ENCODE data around the gene LRRC27. TPM values are rescaled to one million over a fixed set of nuclear protein-coding genes. Genes with fewer than 3 reads are reported as not detected.

Gene LRRC27
- total and polyA plus RNA-seq, 2 of the 4 experiments (the other 2 are of a cell fraction), result 3.8 to 5.3 TPM

DNA sequence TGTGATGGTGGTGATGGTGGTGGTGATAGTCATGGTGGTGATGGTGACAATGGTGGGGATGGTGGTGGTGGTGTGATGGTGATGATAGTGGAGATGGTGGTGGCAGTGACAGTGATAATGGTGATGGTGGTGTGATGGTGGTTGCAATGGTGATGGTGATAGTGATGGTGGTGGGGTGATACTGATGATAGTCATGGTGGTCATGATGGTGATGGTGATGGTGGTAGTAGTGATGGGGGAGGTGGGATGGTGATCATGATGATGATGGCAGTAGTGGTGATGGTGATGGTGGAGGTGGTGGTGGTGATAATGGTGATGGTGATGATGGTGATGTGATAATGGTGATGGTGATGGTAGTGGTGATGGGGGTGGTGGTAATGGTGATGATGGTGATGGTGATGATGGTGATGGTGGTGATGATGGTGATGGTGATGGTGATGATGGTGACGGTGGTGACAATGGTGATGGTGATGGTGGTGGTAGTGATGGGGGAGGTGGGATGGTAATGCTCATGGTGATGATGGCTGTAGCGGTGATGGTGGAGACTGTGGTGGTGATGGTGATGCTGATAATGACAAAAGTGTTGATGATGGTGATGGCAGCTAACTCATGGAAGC lies 60.3 kb downstream of the LRRC27 start:
- Histone ChIP-seq H3K4me3 (ENCODE audit: insufficient read depth, low read depth, low read length) (no peak overlapping the region), H3K4me2 (ENCODE audit: low read depth, low read length) (no peak overlapping the region), H3K9ac (ENCODE audit: low read depth, low read length) (no peak overlapping the region), H3K14ac (replicated peaks; ENCODE audit: low read depth, low read length) (no peak overlapping the region), H2BK20ac (ENCODE audit: low read depth, low read length) (no peak overlapping the region), H3K18ac (ENCODE audit: low read depth, low read length) (no peak overlapping the region), H3K9me3 (ENCODE audit: control insufficient read depth, insufficient read depth, low read length) (no peaks in the 10 kb centered on the region), H3K27ac (ENCODE audit: insufficient read depth, low read length) (no peak overlapping the region), H3K27me3 (ENCODE audit: control insufficient read depth, insufficient read depth, low read length) (peaks cover 3% of the 10 kb centered on the region; the same call in 1 of the 2 replicates), H4K8ac (ENCODE audit: low read depth in 2 of 2, low read length in 2 of 2) (no peak overlapping the region), H3K4ac (ENCODE audit: low read depth, low read length) (no peak overlapping the region), H2AK5ac (ENCODE audit: low read depth, low read length) (peak overlapping the region; percentile 39; the same call in 1 of the 2 replicates), H2BK15ac (ENCODE audit: low read depth, low read length) (no peak overlapping the region), H3K9me1 (ENCODE audit: insufficient read depth, low read length) (peaks cover 11% of the 10 kb centered on the region; the same call in 1 of the 2 replicates), H3K36me3 (ENCODE audit: control insufficient read depth, insufficient read depth, low read length) (no peaks in the 10 kb centered on the region), H2AFZ (replicated peaks; ENCODE audit: low read length, poor library complexity) (no peak overlapping the region), H4K5ac (ENCODE audit: low read depth, low read length) (no peak overlapping the region), H3K79me1 (ENCODE audit: low read depth in 1 of 2, low read length in 2 of 2) (no peaks in the 10 kb centered on the region), H2BK120ac (ENCODE audit: low read depth, low read length) (no peak overlapping the region), H2AK9ac (replicated peaks; ENCODE audit: low read depth, low read length, poor library complexity) (no peak overlapping the region), H3K56ac (ENCODE audit: extremely low read depth, insufficient read depth, low read length) (no peak overlapping the region), H3K23ac (ENCODE audit: low read depth, low read length) (no peak overlapping the region), H4K91ac (ENCODE audit: insufficient read depth, low read depth, low read length) (no peak overlapping the region), H4K20me1 (ENCODE audit: insufficient read depth, low read length) (no peaks in the 10 kb centered on the region), H3K4me1 (ENCODE audit: control insufficient read depth, insufficient read depth, low read length) (peaks cover 14% of the 10 kb centered on the region), H2BK5ac (ENCODE audit: low read depth, low read length, poor library complexity, severe bottlenecking) (peak overlapping the region; percentile 69)
- in situ Hi-C loops (cut with MboI; ENCODE audit: low sequenced_read_pairs), result loop anchor here (5.0 to 10.0 kb wide), 2 partner anchors 60 to 243 kb away; no protein-coding TSS in a partner anchor
- CTCF ChIA-PET, result interaction anchor here (1.0 kb wide), 1 partner anchor 11 kb away, joined by 4 read pairs; no protein-coding TSS in a partner anchor
- POLR2A ChIA-PET (ENCODE audit: unreplicated experiment), result no interaction called here
- intact Hi-C loops (cut with micrococcal nuclease), result loop anchor here (5.0 kb wide), 1 partner anchor 245 kb away; no protein-coding TSS in a partner anchor
- TF ChIP-seq FOS (IDR thresholded peaks at IDR 0.05; ENCODE audit: low read depth, low read length), result no peak
- no peak for TF ChIP-seq SMC3 (IDR thresholded peaks at IDR 0.05; ENCODE audit: low read depth, low read length)
- no peak for TF ChIP-seq MAZ (IDR thresholded peaks at IDR 0.05; ENCODE audit: borderline replicate concordance, low read depth, low read length)
- TF ChIP-seq RAD21 (IDR thresholded peaks at IDR 0.05; ENCODE audit: low read length), result no peak
- no peak for TF ChIP-seq CHD1 (IDR thresholded peaks at IDR 0.05; ENCODE audit: low read depth, low read length)
- no peak for TF ChIP-seq POLR2A (IDR thresholded peaks at IDR 0.05; ENCODE audit: low read depth, low read length)
- TF ChIP-seq CEBPB (IDR thresholded peaks at IDR 0.05; ENCODE audit: low read depth, low read length), result no peak
- no peak for TF ChIP-seq USF2 (IDR thresholded peaks at IDR 0.05; ENCODE audit: low read depth, low read length)
- TF ChIP-seq, protein P1, sequence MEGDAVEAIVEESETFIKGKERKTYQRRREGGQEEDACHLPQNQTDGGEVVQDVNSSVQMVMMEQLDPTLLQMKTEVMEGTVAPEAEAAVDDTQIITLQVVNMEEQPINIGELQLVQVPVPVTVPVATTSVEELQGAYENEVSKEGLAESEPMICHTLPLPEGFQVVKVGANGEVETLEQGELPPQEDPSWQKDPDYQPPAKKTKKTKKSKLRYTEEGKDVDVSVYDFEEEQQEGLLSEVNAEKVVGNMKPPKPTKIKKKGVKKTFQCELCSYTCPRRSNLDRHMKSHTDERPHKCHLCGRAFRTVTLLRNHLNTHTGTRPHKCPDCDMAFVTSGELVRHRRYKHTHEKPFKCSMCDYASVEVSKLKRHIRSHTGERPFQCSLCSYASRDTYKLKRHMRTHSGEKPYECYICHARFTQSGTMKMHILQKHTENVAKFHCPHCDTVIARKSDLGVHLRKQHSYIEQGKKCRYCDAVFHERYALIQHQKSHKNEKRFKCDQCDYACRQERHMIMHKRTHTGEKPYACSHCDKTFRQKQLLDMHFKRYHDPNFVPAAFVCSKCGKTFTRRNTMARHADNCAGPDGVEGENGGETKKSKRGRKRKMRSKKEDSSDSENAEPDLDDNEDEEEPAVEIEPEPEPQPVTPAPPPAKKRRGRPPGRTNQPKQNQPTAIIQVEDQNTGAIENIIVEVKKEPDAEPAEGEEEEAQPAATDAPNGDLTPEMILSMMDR (conservative IDR thresholded peaks at IDR 0.05; ENCODE audit: low read depth, low read length), result no peak
- no peak for TF ChIP-seq MAFK (IDR thresholded peaks at IDR 0.05; ENCODE audit: low read depth, low read length)
- no peak for TF ChIP-seq ELK1 (IDR thresholded peaks at IDR 0.05; ENCODE audit: borderline replicate concordance, low read depth, low read length)
- no peak for TF ChIP-seq MXI1 (IDR thresholded peaks at IDR 0.05; ENCODE audit: borderline replicate concordance, low read depth, low read length)
- no peak for TF ChIP-seq RFX5 (IDR thresholded peaks at IDR 0.05; ENCODE audit: low read depth, low read length)
- no peak for TF ChIP-seq NFE2L2 (IDR thresholded peaks at IDR 0.05; ENCODE audit: low read depth, low read length)
- TF ChIP-seq BHLHE40 (IDR thresholded peaks at IDR 0.05; ENCODE audit: low read depth, low read length), result no peak
- dilution Hi-C loops (cut with HindIII; ENCODE audit: low sequenced_read_pairs, unreplicated experiment), result no loop called here
- no TSS peak for BruUV-seq (replicated peaks)
- ATAC-seq (ENCODE audit: low read depth) (no peak), DNase-seq (no peak)
- WGBS, 2 experiments (ENCODE audit: extremely low coverage in 2 of 2, insufficient read length in 1 of 2), result 87% methylated on average over 1 of the region's 2 CpGs; no CpG with 5 or more reads in 1 of the 2 experiments
